Glutamatergic neuron (in vitro differentiated cells): ENCODE data around the gene OR51S1. TPM values are rescaled to one million over a fixed set of nuclear protein-coding genes. Genes with fewer than 3 reads are reported as not detected.
"Not testable (repeated sequence)": the region's sequence is repeated elsewhere in the genome, so short reads cannot be mapped to it uniquely, and the experiment has no call there.

Source experiments
- DNase-seq: peaks from one replicate; pipeline ENCODE4 v3.0.0; 2022
- H3K27ac Mint-ChIP-seq: one replicate; pipeline ENCODE4 v1.8.0; 2020; ENCODE audit warnings: mild to moderate bottlenecking, mixed read lengths, inconsistent platforms; ENCODE audit not compliant: unreplicated experiment
- H3K27me3 Mint-ChIP-seq: one replicate; pipeline ENCODE4 v1.8.0; 2020; ENCODE audit warnings: mild to moderate bottlenecking, moderate library complexity, mixed read lengths, inconsistent platforms; ENCODE audit not compliant: unreplicated experiment
- H3K36me3 Mint-ChIP-seq: one replicate; pipeline ENCODE4 v1.8.0; 2020; ENCODE audit warnings: mild to moderate bottlenecking, mixed read lengths, inconsistent platforms; ENCODE audit not compliant: unreplicated experiment
- H3K4me1 Mint-ChIP-seq: one replicate; pipeline ENCODE4 v1.8.0; 2020; ENCODE audit warnings: mild to moderate bottlenecking, low read depth, mixed read lengths, inconsistent platforms; ENCODE audit not compliant: unreplicated experiment
- H3K4me3 Mint-ChIP-seq: one replicate; pipeline ENCODE4 v1.8.0; 2020; ENCODE audit warnings: mild to moderate bottlenecking, mixed read lengths, inconsistent platforms; ENCODE audit not compliant: unreplicated experiment
- H3K9me3 Mint-ChIP-seq: one replicate; pipeline ENCODE4 v1.8.0; 2020; ENCODE audit warnings: mild to moderate bottlenecking, moderate library complexity, mixed read lengths, inconsistent platforms; ENCODE audit not compliant: unreplicated experiment
- total RNA-seq: library from RNA; stranded (reverse); fragmentation: NEBNext Ultra II Directional; extraction: Animal tissue kit (Norgen Biotek cat#: 25700); gene quantifications from one replicate; pipeline ENCODE4 v1.2.1, GENCODE V29; 2021; ENCODE audit not compliant: unreplicated experiment
- TF ChIP-seq, protein P1 (sequence below): fragments of 200-600 bp; sonication (generic); IDR thresholded peaks from one replicate; pipeline ENCODE4 v1.5.0; 2021; ENCODE audit not compliant: partially characterized antibody, unreplicated experiment

Gene OR51S1
- total RNA-seq, 1 donor from 2014 or later: not detected

DNA sequence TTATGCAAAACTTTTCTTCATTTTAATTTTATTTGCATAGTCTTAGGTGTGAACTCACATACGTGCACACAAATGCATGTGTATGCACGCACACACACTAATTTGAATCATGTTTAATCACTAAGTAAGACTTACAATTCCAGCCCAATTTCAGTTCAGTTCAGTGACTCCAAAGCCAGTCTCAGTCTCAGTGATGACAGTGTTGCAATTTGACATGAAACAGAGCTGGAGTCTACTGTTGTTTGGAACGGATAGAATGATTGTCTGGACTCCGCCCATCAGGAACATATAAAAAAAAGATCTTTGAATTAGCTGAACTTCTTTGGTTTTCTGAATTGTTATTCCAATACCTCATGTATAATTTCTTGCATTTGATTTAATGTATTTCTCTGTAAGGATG lies 14.9 kb upstream of the OR51S1 start:
- Mint-ChIP-seq H3K4me1 (no peaks in the 10 kb centered on the region), H3K27ac (no peak overlapping the region)

DNA sequence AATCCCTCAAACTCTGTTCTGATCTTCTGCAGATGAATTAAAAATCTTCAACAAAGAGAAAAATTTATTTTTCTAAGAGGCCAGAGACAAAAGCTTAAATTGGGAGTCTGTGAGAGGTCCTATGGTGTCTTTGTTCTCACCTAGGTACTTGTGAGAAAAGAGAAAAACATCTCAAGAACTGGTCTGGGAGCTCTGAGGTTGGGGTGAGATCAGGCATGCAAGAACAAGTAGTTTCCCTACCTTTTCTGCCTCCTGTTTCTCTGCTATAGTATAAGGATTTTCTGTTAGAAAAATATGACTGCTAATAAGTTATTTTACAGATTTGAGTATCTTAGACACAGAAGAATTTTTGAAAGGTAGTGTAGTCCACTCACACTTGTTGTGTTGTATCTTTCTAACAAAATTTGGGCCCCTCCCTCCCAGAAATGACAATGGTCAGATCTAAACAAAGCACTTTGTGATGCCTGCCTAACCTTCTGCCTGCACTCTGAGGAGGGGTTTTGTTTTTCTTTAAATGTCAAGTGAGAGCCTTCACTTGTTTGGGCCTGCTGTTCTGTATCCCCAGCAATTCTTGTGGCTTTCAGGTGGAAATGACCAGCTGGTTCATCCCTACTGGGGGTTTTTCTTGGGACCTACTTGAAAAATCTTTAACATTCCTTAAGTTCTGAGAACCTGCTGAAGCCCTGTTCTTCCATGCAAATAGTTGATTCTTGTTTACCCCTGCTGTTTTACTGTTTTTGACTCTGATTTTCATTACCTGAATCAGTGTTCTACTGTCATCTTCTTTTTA lies 13.6 kb upstream of the OR51S1 start:
- TF ChIP-seq, protein P1, sequence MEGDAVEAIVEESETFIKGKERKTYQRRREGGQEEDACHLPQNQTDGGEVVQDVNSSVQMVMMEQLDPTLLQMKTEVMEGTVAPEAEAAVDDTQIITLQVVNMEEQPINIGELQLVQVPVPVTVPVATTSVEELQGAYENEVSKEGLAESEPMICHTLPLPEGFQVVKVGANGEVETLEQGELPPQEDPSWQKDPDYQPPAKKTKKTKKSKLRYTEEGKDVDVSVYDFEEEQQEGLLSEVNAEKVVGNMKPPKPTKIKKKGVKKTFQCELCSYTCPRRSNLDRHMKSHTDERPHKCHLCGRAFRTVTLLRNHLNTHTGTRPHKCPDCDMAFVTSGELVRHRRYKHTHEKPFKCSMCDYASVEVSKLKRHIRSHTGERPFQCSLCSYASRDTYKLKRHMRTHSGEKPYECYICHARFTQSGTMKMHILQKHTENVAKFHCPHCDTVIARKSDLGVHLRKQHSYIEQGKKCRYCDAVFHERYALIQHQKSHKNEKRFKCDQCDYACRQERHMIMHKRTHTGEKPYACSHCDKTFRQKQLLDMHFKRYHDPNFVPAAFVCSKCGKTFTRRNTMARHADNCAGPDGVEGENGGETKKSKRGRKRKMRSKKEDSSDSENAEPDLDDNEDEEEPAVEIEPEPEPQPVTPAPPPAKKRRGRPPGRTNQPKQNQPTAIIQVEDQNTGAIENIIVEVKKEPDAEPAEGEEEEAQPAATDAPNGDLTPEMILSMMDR: no peak
- Mint-ChIP-seq H3K27ac (no peak overlapping the region), H3K36me3 (no peaks in the 10 kb centered on the region)

More for the DNA sequence above, 14.9 kb upstream of the OR51S1 start:
- H3K9me3 Mint-ChIP-seq: peaks cover 3% of the 10 kb centered on the region
- TF ChIP-seq, protein P1: no peak
- no peak overlapping the region for H3K4me3 Mint-ChIP-seq
- no peaks in the 10 kb centered on the region for H3K36me3 Mint-ChIP-seq
- no peak for DNase-seq
- no peaks in the 10 kb centered on the region for H3K27me3 Mint-ChIP-seq

DNA sequence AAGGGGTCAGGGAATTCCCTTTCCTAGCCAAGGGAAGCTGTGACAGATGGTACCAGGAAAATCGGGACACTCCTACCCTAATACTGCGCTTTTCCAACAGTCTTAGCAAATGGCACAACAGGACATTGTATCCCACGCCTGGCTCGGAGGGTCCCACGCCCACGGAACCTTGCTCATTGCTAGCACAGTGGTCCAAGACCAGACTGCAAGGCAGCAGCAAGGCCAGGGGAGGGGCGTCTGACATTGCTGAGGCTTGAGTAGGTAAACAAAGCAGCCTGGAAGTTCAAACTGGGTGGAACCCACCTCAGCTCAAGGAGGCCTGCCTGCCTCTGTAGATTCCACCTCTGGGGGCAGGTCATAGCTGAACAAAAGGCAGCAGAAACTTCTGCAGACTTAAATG lies 5.3 kb upstream of the OR51S1 start:
- not testable (repeated sequence) for H3K27ac Mint-ChIP-seq, H3K9me3 Mint-ChIP-seq, H3K4me3 Mint-ChIP-seq, DNase-seq, H3K36me3 Mint-ChIP-seq, H3K27me3 Mint-ChIP-seq, H3K4me1 Mint-ChIP-seq

More for the DNA sequence above, 13.6 kb upstream of the OR51S1 start:
- H3K9me3 Mint-ChIP-seq: peaks cover 3% of the 10 kb centered on the region
- no peak for DNase-seq
- H3K27me3 Mint-ChIP-seq: no peaks in the 10 kb centered on the region
- H3K4me1 Mint-ChIP-seq: no peaks in the 10 kb centered on the region
- H3K4me3 Mint-ChIP-seq: no peak overlapping the region

DNA sequence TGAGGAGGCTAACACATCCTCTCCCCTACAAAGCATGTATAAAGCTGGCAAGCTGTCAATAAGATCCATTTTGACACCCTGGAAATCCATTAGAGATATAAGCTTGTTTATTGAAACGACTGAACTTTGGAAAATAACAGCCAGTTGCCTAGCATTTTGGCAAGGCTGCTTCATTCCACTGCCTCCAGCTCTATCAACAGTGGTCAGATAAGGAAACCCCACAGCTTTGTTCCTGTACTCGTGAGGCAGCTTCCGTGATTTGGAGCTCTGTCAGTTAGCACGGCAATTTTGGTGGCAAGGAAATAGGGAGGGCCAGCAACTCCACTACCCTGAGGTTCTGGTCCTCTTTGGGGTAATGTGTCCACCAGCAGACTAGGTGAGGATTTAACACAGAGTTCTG lies 2.0 kb upstream of the OR51S1 start:
- H3K9me3 Mint-ChIP-seq: no peaks in the 10 kb centered on the region
- DNase-seq: no peak
- no peak overlapping the region for H3K4me3 Mint-ChIP-seq
- H3K36me3 Mint-ChIP-seq: peaks cover 5% of the 10 kb centered on the region
- no peaks in the 10 kb centered on the region for H3K27me3 Mint-ChIP-seq
- H3K4me1 Mint-ChIP-seq: no peaks in the 10 kb centered on the region
- TF ChIP-seq, protein P1: no peak
- no peak overlapping the region for H3K27ac Mint-ChIP-seq

DNA sequence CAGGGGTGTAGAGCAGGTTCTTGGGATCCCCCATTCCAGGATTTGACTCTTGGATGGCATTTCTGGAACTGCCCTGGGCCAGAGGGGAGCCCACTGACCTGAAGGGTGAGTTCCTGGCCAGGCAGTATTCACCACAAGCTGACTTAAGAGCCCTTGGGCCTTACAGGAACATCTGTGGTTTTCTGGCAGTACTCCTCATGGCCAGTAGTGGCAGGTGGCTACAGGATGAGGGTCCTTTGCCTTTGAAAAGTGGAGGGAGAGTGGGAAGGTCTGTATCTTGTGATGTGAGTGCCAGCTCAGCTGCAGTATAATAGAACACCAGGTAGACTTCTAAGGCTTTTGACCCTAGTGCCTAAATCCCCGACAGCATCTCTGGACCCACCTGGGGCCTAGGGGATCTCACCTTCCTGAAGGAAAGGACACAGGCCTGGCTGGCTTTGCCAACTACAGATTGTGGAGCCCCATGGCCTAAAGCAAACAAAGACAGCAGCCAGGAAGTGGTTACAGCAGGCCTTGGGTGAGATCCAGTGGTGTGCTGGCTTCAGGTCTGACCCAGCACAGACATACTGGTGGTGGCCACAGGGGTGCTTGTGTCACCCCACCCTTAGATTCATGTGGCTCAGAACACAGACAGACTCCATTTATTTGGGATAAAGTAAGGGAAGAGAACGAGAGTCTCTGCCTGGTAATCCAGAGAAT lies 9.0 kb downstream of the OR51S1 start:
- Mint-ChIP-seq H3K27me3 (no peaks in the 10 kb centered on the region), H3K27ac (no peak overlapping the region)

More for the DNA sequence above, 9.0 kb downstream of the OR51S1 start:
- DNase-seq: no peak
- TF ChIP-seq, protein P1: no peak
- Mint-ChIP-seq H3K36me3 (no peaks in the 10 kb centered on the region), H3K4me1 (no peaks in the 10 kb centered on the region), H3K4me3 (no peak overlapping the region), H3K9me3 (peaks cover 4% of the 10 kb centered on the region)
